HL-60/S4 (cell line): ENCODE data around the gene FAM193B.

Experiments used
- in situ Hi-C: fragments of 300-500 bp; cut with MboI; formaldehyde crosslinking; loops from 2 replicates; pipeline ENCODE4 v1.14.3; 2022; ENCODE audit warnings: low sequenced_read_pairs

The FAM193B gene

GRCh38 chr5:177473443-177474001 lies 80.8 kb downstream of the FAM193B start, which contains the start of gene DBN1:
DBN1 (minus strand) TSS chr5:177473634; CDS start chr5:177473521, 113 bp downstream.
- in situ Hi-C loops: no loop called here

- in situ Hi-C loops: no loop called here
These were observed 81.6 kb downstream of the FAM193B start for GRCh38 chr5:177472460-177473442.

DNA sequence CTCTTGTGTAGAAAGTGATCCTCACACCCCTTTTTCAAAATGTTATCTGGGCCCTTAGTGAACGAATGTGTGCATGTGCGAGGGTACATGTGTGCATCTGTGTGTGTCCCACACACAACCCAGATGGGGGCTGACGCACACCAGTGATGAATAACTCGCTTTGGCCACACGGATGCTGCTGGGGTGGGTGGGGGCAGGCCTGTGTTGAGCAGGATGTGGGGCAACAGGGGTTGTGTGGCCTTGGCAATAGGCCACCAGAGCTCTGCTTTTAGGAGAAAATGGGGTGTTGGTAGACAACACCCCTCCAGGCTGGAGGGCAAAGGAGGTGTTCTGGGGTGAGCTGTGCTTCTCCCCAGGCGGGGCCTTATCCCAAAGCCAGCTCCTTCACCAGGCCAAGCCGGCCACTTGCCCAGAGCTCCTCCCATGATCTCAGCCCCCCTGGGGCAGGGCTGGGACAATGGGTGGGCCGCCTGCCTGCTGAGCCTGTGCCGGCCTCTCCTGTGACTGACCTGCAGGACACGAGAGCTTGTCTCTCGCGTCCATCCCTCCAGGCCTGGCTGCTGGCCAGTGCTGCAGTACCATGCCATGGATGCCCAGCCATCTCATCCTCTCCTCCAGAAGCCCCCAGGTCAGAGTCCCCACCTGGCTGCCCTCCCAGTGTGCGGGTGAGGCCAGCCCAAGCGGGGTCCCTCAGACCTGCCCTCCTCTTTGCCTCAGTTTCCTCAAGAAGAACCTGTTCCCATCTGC lies 82.6 kb downstream of the FAM193B start:
- in situ Hi-C loops: no loop called here

- in situ Hi-C loops: no loop called here
These were observed 83.4 kb downstream of the FAM193B start for GRCh38 chr5:177470759-177471536.
